ENCODE measurements around the gene GSTO2.

DNA sequence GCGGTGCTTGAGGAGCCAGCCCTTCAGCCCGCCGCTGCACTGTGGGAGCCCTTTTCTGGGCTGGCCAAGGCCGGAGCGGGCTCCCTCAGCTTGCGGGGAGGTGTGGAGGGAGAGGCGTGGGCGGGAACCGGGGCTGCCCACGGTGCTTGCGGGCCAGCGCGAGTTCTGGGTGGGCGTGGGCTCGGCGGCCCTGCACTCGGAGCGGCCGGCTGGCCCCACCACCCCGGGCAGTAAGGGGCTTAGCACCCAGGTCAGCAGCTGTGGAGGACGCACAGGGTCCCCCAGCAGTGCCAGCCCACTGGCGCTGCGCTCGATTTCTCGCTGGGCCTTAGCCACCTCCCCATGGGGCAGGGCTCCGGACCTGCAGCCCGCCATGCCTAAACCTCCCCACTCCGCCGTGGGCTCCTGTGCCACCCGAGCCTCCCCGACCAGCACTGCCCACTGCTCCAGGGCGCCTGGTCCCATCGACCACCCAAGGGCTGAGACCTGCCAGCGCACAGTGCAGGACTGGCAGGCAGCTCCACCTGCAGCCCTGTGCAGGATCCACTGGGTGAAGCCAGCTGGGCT, 23.8 kb upstream of the GSTO2 start:
- TF ChIP-seq CEBPB (IDR thresholded peaks at IDR 0.05; ENCODE audit: low read depth, low read length) (no peak), POLR2A (IDR thresholded peaks at IDR 0.05; ENCODE audit: low read depth, low read length) (no peak)
- TF ChIP-seq, protein P1, sequence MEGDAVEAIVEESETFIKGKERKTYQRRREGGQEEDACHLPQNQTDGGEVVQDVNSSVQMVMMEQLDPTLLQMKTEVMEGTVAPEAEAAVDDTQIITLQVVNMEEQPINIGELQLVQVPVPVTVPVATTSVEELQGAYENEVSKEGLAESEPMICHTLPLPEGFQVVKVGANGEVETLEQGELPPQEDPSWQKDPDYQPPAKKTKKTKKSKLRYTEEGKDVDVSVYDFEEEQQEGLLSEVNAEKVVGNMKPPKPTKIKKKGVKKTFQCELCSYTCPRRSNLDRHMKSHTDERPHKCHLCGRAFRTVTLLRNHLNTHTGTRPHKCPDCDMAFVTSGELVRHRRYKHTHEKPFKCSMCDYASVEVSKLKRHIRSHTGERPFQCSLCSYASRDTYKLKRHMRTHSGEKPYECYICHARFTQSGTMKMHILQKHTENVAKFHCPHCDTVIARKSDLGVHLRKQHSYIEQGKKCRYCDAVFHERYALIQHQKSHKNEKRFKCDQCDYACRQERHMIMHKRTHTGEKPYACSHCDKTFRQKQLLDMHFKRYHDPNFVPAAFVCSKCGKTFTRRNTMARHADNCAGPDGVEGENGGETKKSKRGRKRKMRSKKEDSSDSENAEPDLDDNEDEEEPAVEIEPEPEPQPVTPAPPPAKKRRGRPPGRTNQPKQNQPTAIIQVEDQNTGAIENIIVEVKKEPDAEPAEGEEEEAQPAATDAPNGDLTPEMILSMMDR (conservative IDR thresholded peaks at IDR 0.05; ENCODE audit: low read depth, low read length): no peak
- TF ChIP-seq, protein P2, sequence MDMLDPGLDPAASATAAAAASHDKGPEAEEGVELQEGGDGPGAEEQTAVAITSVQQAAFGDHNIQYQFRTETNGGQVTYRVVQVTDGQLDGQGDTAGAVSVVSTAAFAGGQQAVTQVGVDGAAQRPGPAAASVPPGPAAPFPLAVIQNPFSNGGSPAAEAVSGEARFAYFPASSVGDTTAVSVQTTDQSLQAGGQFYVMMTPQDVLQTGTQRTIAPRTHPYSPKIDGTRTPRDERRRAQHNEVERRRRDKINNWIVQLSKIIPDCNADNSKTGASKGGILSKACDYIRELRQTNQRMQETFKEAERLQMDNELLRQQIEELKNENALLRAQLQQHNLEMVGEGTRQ (IDR thresholded peaks at IDR 0.05; ENCODE audit: low read depth, low read length): no peak

Measured in IMR-90 (cell line).